Stimulated activated CD8-positive, alpha-beta memory T cell treated with anti-CD3 and anti-CD28 coated beads, Interleukin-15, amount 100 ng/mL, for 4 hours (primary cell): Measurements from ENCODE around the gene PLCXD1.
"Not testable (repeated sequence)": the region's sequence is repeated elsewhere in the genome, so short reads cannot be mapped to it uniquely, and the experiment has no call there.

Source experiments
- DNase-seq, 2 donors: peaks; one replicate each; pipeline ENCODE4 v3.0.0-alpha.2; 2020; ENCODE audit warnings: low read depth in 2 of 2

PLCXD1 gene

DNA sequence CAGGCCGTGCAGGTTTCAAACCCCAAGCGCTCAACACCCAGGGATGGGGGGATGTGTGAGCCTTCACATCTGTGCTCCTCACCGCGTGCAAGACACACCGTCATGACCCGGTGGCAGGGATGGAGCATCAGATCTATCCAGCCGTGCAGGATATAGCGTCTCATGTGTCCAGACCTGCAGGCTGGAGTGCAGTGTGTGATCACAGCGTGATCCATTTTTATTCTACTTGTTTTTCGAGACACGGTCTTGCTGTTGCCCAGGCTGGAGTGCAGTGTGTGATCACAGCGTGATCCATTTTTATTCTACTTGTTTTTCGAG, 70.1 kb downstream of the PLCXD1 start:
- DNase-seq = not testable (repeated sequence)

DNA sequence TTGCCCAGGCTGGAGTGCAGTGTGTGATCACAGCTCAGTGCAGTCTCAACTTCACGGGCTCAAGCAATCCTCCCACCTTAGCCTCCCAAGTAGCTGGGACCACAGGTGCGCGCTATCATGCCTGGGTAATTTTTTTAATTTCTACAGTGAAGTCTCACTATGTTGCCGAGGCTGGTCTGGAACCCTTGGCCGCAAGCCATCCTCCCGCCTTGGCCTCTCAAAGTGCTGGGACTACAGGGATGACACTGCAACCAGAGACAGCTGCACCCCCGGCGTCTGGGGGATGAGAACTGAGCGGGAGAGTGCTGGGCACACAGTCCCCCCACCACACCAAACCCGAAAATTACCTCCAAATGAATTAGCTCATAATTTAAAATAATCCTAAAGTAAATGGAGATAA, 70.6 kb downstream of the PLCXD1 start:
- no peak for DNase-seq

- no peak for DNase-seq
Measured at GRCh38 chrX:352181-352580, 71.0 kb downstream of the PLCXD1 start.

- no peak for DNase-seq
Measured at GRCh38 chrX:352582-353314, 71.6 kb downstream of the PLCXD1 start.
